SJCRH30 (cell line): ENCODE data around the gene HTR3B. TPM values are rescaled to one million over a fixed set of nuclear protein-coding genes. Genes with fewer than 3 reads are reported as not detected.
"Not testable (repeated sequence)": the region's sequence is repeated elsewhere in the genome, so short reads cannot be mapped to it uniquely, and the experiment has no call there.

Source experiments
- DNase-seq, 2 experiments: peaks; one replicate each; pipeline ENCODE4 v3.0.0-alpha.2; 2015 to 2020
- H3K27ac ChIP-seq: fragments of 250-450 bp; sonication (Bioruptor Pico); 2 replicates; pipeline ENCODE4 v1.5.1; 2020; ENCODE audit warnings: mild to moderate bottlenecking, moderate library complexity
- H3K27me3 ChIP-seq: fragments of 250-450 bp; sonication (Bioruptor Pico); 2 replicates; pipeline ENCODE4 v1.5.1; 2020; ENCODE audit warnings: mild to moderate bottlenecking, moderate library complexity
- H3K36me3 ChIP-seq: fragments of 250-450 bp; sonication (Bioruptor Pico); 2 replicates; pipeline ENCODE4 v1.5.1; 2020; ENCODE audit warnings: mild to moderate bottlenecking, moderate library complexity
- H3K4me1 ChIP-seq: fragments of 250-450 bp; sonication (Bioruptor Pico); 2 replicates; pipeline ENCODE4 v1.5.1; 2020; ENCODE audit warnings: mild to moderate bottlenecking, moderate library complexity
- H3K4me3 ChIP-seq: fragments of 250-450 bp; sonication (Bioruptor Pico); 2 replicates; pipeline ENCODE4 v1.5.1; 2020; ENCODE audit warnings: mild to moderate bottlenecking, moderate library complexity
- H3K9me3 ChIP-seq: fragments of 250-450 bp; sonication (Bioruptor Pico); replicated peaks from 2 replicates; pipeline ENCODE4 v1.5.1; 2020; ENCODE audit warnings: mild to moderate bottlenecking, moderate library complexity
- total RNA-seq: library from RNA; depleted of rRNA; stranded (reverse); fragments of >200 nt; shearing (Covaris generic); gene quantifications from 2 replicates; pipeline ENCODE4 v1.2.3, GENCODE V29; 2014

HTR3B gene
- total RNA-seq, 1 experiment from 2014 or later = not detected

DNA sequence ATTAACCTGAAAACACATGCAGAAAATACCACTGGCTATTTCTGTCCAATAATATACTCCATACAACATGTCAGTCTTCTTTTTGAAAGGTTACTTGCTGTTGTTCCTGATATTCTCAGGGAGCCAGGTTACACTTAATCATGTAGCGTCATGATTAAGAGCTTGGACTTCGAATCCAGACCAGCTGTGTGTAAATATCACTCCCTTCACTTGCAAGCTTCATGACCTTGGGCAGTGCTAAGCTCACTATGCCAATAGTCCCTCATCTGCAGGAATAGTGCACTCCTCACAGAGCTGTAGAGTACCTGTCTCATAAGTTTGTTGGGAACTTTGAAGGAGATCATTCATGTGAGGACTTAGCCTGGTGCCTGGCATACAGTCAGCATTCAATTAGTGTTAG is 1.9 kb downstream of the HTR3B start:
- Histone ChIP-seq H3K9me3 (no peaks in the 10 kb centered on the region), H3K36me3 (no peaks in the 10 kb centered on the region), H3K27ac (no peak overlapping the region), H3K4me3 (no peak overlapping the region), H3K4me1 (no peaks in the 10 kb centered on the region), H3K27me3 (no peaks in the 10 kb centered on the region)
- no peak for DNase-seq

- Histone ChIP-seq H3K4me1 (no peaks in the 10 kb centered on the region), H3K27me3 (no peaks in the 10 kb centered on the region), H3K27ac (no peak overlapping the region), H3K36me3 (no peaks in the 10 kb centered on the region), H3K4me3 (no peak overlapping the region), H3K9me3 (no peaks in the 10 kb centered on the region)
- no peak for DNase-seq
Measured at GRCh38 chr11:113907152-113907551, 2.6 kb downstream of the HTR3B start.

GRCh38 chr11:113907681-113908080 is 3.1 kb downstream of the HTR3B start:
- Histone ChIP-seq H3K27me3 (no peaks in the 10 kb centered on the region), H3K27ac (no peak overlapping the region), H3K36me3 (no peaks in the 10 kb centered on the region), H3K4me3 (no peak overlapping the region), H3K9me3 (no peaks in the 10 kb centered on the region), H3K4me1 (no peaks in the 10 kb centered on the region)
- DNase-seq = no peak

DNA sequence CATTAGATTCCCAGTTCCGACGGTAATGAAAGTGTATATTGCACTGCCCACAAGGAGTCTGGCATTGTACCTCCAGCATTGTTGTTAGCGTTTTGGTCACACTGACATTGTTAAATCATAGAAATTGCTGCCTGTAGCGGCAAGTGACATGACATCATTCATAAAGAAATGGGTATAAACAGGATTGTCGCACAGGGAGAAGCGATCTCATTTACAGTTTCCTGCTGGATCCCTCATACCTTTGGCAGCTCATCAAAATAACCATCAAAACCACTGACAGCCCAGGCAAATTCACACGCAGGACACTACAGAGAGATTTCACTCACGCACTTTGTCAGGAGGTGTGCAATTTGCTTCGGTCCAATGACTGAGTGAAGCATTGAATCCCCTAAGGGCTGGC is 3.5 kb downstream of the HTR3B start:
- no peaks in the 10 kb centered on the region for H3K9me3 ChIP-seq
- DNase-seq = no peak
- no peaks in the 10 kb centered on the region for H3K4me1 ChIP-seq
- H3K27me3 ChIP-seq = no peaks in the 10 kb centered on the region
- H3K4me3 ChIP-seq = no peak overlapping the region
- no peaks in the 10 kb centered on the region for H3K36me3 ChIP-seq
- no peak overlapping the region for H3K27ac ChIP-seq

GRCh38 chr11:113911491-113911890 is 6.9 kb downstream of the HTR3B start:
- not testable (repeated sequence) for H3K36me3 ChIP-seq, H3K4me1 ChIP-seq, DNase-seq, H3K4me3 ChIP-seq, H3K9me3 ChIP-seq, H3K27me3 ChIP-seq, H3K27ac ChIP-seq

DNA sequence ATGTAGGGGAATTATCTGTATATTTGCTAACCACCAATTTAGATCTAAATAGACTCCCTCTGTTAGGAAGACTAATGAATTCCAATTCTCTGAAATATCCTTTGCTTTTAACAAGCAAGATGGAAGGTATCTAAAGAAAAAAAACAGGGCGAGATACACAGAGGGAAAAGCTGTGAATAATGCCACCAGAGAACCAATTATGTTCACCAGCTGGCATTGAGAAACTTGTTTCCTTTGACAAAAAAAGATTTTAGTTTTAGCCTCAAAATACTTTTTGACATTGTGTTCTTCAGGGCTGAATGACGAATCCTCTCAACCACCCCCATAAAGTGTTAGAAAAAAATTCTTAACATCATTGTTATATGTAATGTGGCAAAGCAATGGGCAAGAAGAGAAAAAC is 19.0 kb downstream of the HTR3B start:
- no peaks in the 10 kb centered on the region for H3K27me3 ChIP-seq
- no peaks in the 10 kb centered on the region for H3K4me1 ChIP-seq
- H3K9me3 ChIP-seq = no peaks in the 10 kb centered on the region
- no peak for DNase-seq
- H3K27ac ChIP-seq = no peak overlapping the region
- no peak overlapping the region for H3K4me3 ChIP-seq
- H3K36me3 ChIP-seq = no peaks in the 10 kb centered on the region

DNA sequence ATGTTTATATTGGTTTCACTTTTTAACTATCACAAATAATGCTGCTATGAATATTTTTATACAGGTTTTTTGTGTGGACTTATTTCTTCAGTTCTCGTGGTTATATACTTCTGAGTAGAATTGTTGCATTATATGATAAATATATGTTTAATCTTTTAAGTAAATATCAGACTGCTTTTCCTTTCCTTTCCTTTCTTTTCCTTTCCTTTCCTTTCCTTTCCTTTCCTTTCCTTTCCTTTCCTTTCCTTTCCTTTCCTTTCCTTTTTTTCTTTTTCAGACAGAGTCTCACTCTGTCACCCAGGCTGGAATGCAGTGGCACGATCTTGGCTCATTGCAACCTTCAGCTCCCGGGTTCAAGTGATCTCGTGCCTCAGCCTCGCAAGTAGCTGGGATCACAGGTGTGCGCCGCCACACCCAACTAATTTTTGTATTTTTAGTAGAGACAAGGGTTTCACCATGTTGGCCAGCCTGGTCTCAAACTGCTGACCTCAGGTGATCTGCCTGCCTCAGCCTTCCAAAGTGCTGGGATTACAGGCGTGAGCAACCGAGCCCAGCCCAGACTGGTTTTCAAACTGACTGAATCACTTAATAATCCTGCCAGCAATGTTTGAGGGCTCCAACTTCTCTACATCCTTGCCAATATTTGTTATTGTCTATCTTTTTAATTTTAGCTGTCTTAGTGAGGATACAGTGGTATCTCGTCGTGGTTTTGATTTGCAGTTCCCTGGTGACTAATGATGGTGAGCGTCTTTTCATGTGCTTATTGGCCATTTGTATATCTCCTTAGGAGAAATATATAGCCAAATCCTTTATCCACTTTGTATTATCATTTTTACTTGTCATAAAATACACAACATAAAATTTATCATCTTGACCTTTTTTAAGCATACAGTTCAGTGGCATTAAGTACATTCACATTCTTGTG is 21.9 kb downstream of the HTR3B start:
- no peak for DNase-seq
- no peaks in the 10 kb centered on the region for H3K4me1 ChIP-seq
- no peak overlapping the region for H3K27ac ChIP-seq

GRCh38 chr11:113928311-113928710 is 23.7 kb downstream of the HTR3B start:
- Histone ChIP-seq H3K9me3 (no peaks in the 10 kb centered on the region), H3K27ac (no peak overlapping the region), H3K27me3 (no peaks in the 10 kb centered on the region), H3K4me1 (no peaks in the 10 kb centered on the region), H3K4me3 (no peak overlapping the region), H3K36me3 (no peaks in the 10 kb centered on the region)
- DNase-seq = no peak

More for the DNA sequence above, 21.9 kb downstream of the HTR3B start:
- Histone ChIP-seq H3K4me3 (no peak overlapping the region), H3K9me3 (no peaks in the 10 kb centered on the region), H3K36me3 (no peaks in the 10 kb centered on the region), H3K27me3 (no peaks in the 10 kb centered on the region)

DNA sequence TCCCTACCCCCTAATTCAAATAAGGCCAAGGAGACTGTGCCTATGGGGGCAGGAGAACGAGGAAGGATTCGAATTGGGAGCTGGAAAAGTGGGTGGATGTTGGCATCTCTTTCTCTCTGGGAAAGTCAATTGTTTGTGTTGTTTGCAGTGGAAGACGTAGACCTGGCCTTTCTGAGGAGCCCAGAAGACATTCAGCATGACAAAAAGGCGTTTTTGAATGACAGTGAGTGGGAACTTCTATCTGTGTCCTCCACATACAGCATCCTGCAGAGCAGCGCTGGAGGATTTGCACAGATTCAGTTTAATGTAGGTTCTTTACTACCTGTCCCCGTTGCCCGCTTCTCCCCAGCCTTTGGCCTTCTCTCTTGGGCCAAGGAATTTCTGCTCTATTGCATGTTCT is 28.2 kb downstream of the HTR3B start:
- no peaks in the 10 kb centered on the region for H3K36me3 ChIP-seq
- H3K27ac ChIP-seq = no peak overlapping the region
- no peak for DNase-seq
- H3K27me3 ChIP-seq = no peaks in the 10 kb centered on the region
- H3K4me1 ChIP-seq = no peaks in the 10 kb centered on the region
- H3K4me3 ChIP-seq = no peak overlapping the region
- no peaks in the 10 kb centered on the region for H3K9me3 ChIP-seq

DNA sequence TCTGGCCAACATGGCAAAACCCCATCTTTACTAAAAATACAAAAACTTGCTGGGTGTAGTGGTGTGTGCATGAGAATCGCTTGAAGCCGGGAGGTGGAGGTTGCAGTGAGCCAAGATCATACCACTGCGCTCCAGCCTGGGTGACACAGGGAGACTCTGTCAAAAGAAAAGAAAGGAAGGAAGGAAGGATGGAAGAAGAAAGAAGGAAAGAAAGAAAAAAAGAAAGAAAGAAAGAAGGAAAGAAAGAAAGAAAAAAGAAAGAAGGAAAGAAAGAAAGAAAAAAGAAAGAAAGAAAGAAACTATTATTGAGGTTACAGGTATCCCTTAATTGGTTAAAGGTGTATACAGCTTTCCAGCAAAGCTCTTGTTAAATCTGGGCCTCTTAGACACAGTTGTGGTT is 29.6 kb downstream of the HTR3B start:
- H3K9me3 ChIP-seq, H3K27me3 ChIP-seq, DNase-seq, H3K4me1 ChIP-seq, H3K36me3 ChIP-seq, H3K27ac ChIP-seq, H3K4me3 ChIP-seq: not testable (repeated sequence)

GRCh38 chr11:113934761-113935160 is 30.2 kb downstream of the HTR3B start:
- DNase-seq = no peak
- Histone ChIP-seq H3K4me1 (no peaks in the 10 kb centered on the region), H3K9me3 (no peaks in the 10 kb centered on the region), H3K4me3 (no peak overlapping the region), H3K36me3 (no peaks in the 10 kb centered on the region), H3K27me3 (no peaks in the 10 kb centered on the region), H3K27ac (no peak overlapping the region)

- no peak overlapping the region for H3K27ac ChIP-seq
- H3K36me3 ChIP-seq = no peaks in the 10 kb centered on the region
- no peaks in the 10 kb centered on the region for H3K27me3 ChIP-seq
- no peak overlapping the region for H3K4me3 ChIP-seq
- no peaks in the 10 kb centered on the region for H3K4me1 ChIP-seq
- no peaks in the 10 kb centered on the region for H3K9me3 ChIP-seq
- no peak for DNase-seq
Measured at GRCh38 chr11:113935858-113936257, 31.3 kb downstream of the HTR3B start.

DNA sequence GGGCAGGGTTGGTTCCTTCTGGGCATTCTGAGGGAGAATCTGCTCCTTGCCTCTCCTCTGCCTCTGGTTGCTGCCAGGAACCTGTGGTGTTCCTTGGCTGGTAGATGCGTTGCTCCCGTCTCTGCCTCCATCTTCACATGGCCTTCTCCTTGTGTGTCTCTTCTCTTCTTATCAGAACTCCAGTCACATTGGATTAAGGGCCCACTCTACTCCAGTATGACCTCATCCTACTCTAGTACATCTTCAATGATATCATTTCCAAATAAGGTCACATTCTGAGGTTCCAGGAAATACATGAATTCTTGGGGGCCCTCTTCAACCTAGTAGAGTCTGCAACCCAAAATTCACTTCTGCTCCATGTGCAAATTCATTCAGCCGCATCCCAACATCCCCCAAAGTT is 33.3 kb downstream of the HTR3B start:
- Histone ChIP-seq H3K27me3 (no peaks in the 10 kb centered on the region), H3K4me1 (no peaks in the 10 kb centered on the region), H3K4me3 (no peak overlapping the region), H3K27ac (no peak overlapping the region), H3K36me3 (no peaks in the 10 kb centered on the region), H3K9me3 (no peaks in the 10 kb centered on the region)
- DNase-seq = no peak

GRCh38 chr11:113942256-113942655 is 37.7 kb downstream of the HTR3B start:
- H3K36me3 ChIP-seq = no peaks in the 10 kb centered on the region
- H3K27me3 ChIP-seq = no peaks in the 10 kb centered on the region
- no peaks in the 10 kb centered on the region for H3K9me3 ChIP-seq
- no peak for DNase-seq
- no peak overlapping the region for H3K27ac ChIP-seq
- H3K4me1 ChIP-seq = no peaks in the 10 kb centered on the region
- H3K4me3 ChIP-seq = no peak overlapping the region

- H3K9me3 ChIP-seq, H3K36me3 ChIP-seq, H3K4me3 ChIP-seq, H3K27me3 ChIP-seq, H3K27ac ChIP-seq, H3K4me1 ChIP-seq, DNase-seq: not testable (repeated sequence)
Measured at GRCh38 chr11:113946162-113946561, 41.6 kb downstream of the HTR3B start.

DNA sequence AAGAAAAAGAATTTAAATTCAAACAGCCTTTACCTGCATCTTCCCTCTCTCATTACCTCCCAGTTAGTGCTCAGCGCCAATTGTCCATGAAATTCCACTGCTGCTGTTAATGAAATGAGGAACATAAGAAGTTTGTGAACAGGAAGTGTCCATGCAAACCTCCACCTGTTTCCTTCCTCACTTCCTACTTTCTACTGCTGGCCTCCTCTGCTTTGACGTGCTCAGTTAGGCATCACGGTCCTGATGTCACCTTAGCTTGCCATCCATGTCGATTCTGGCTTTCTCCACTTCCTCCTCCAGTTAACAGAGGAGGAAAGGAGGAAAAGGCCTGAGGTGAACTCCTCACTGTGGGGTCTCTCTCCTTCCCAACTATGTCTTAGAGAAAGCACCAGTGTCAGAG is 43.4 kb downstream of the HTR3B start:
- H3K4me3 ChIP-seq = no peak overlapping the region
- H3K9me3 ChIP-seq = no peaks in the 10 kb centered on the region
- H3K4me1 ChIP-seq = no peaks in the 10 kb centered on the region
- no peak overlapping the region for H3K27ac ChIP-seq
- no peaks in the 10 kb centered on the region for H3K36me3 ChIP-seq
- H3K27me3 ChIP-seq = no peaks in the 10 kb centered on the region
- DNase-seq = no peak
